Activated naive CD4-positive, alpha-beta T cell treated with anti-CD3 and anti-CD28 coated beads, Interleukin-2, amount 50 U/mL, for 16 hours (primary cell): ENCODE results near the gene SHROOM4.

Source experiments
- DNase-seq: peaks from one replicate; pipeline ENCODE4 v3.0.0-alpha.2; 2020

Gene SHROOM4

GRCh38 chrX:50700921-50701320 is 113.1 kb downstream of the SHROOM4 start:
- no peak for DNase-seq

- no peak for DNase-seq
Measured at GRCh38 chrX:50698944-50699343, 115.0 kb downstream of the SHROOM4 start.

- no peak for DNase-seq
Measured at GRCh38 chrX:50697691-50698090, 116.3 kb downstream of the SHROOM4 start.

GRCh38 chrX:50691820-50692219 is 122.2 kb downstream of the SHROOM4 start:
- DNase-seq: no peak

GRCh38 chrX:50684871-50685270 is 129.1 kb downstream of the SHROOM4 start:
- DNase-seq: no peak

- DNase-seq: no peak
Measured at GRCh38 chrX:50680990-50681389, 133.0 kb downstream of the SHROOM4 start.

GRCh38 chrX:50677789-50678188 is 136.2 kb downstream of the SHROOM4 start:
- no peak for DNase-seq

- no peak for DNase-seq
Measured at GRCh38 chrX:50671661-50672060, 142.3 kb downstream of the SHROOM4 start.

GRCh38 chrX:50668860-50669259 is 145.1 kb downstream of the SHROOM4 start:
- DNase-seq: no peak

GRCh38 chrX:50648156-50648555 is 165.8 kb downstream of the SHROOM4 start:
- no peak for DNase-seq

GRCh38 chrX:50644496-50644895 is 169.5 kb downstream of the SHROOM4 start:
- no peak for DNase-seq

GRCh38 chrX:50643525-50644137 is 170.4 kb downstream of the SHROOM4 start:
- no peak for DNase-seq

- no peak for DNase-seq
Measured at GRCh38 chrX:50638123-50638522, 175.9 kb downstream of the SHROOM4 start.

- no peak for DNase-seq
Measured at GRCh38 chrX:50635817-50636365, 178.1 kb downstream of the SHROOM4 start.

- no peak for DNase-seq
Measured at GRCh38 chrX:50635162-50635561, 178.8 kb downstream of the SHROOM4 start.

GRCh38 chrX:50629774-50630173 is 184.2 kb downstream of the SHROOM4 start:
- no peak for DNase-seq

- no peak for DNase-seq
Measured at GRCh38 chrX:50627696-50628095, 186.3 kb downstream of the SHROOM4 start.

- no peak for DNase-seq
Measured at GRCh38 chrX:50626432-50626831, 187.6 kb downstream of the SHROOM4 start.

GRCh38 chrX:50622751-50623150 is 191.2 kb downstream of the SHROOM4 start:
- DNase-seq: no peak

- no peak for DNase-seq
Measured at GRCh38 chrX:50618788-50619558, 195.0 kb downstream of the SHROOM4 start.

- DNase-seq: no peak
Measured at GRCh38 chrX:50617183-50617582, 196.8 kb downstream of the SHROOM4 start.

- no peak for DNase-seq
Measured at GRCh38 chrX:50615570-50616158, 198.3 kb downstream of the SHROOM4 start.

GRCh38 chrX:50614460-50614859 is 199.5 kb downstream of the SHROOM4 start:
- DNase-seq: no peak

GRCh38 chrX:50613846-50614245 is 200.1 kb downstream of the SHROOM4 start:
- no peak for DNase-seq
